ENCODE measurements around the gene WDR90.

Gene WDR90

GRCh38 chr16:648781-649589 is at the start of gene WDR90:
Gene WDR90 (plus strand): TSS chr16:649365. CDS start chr16:649417, 52 bp downstream.
- peak; percentile 88 for DNase-seq

GRCh38 chr16:600781-601180 is 48.4 kb upstream of the WDR90 start:
- no peak for DNase-seq

- DNase-seq: no peak
Measured at GRCh38 chr16:603933-604332, 45.2 kb upstream of the WDR90 start.

GRCh38 chr16:606656-607307 is 42.4 kb upstream of the WDR90 start:
- no peak for DNase-seq

- no peak for DNase-seq
Measured at GRCh38 chr16:608019-608418, 41.1 kb upstream of the WDR90 start.

GRCh38 chr16:609316-609715 is 39.8 kb upstream of the WDR90 start:
- DNase-seq: no peak

- no peak for DNase-seq
Measured at GRCh38 chr16:609984-610383, 39.2 kb upstream of the WDR90 start.

- DNase-seq: no peak
Measured at GRCh38 chr16:610513-611381, 38.4 kb upstream of the WDR90 start.

- DNase-seq: no peak
Measured at GRCh38 chr16:615122-615521, 34.0 kb upstream of the WDR90 start.

GRCh38 chr16:616733-617586 is 32.2 kb upstream of the WDR90 start:
- DNase-seq: no peak

GRCh38 chr16:617855-618254 is 31.3 kb upstream of the WDR90 start:
- no peak for DNase-seq

- no peak for DNase-seq
Measured at GRCh38 chr16:619476-620100, 29.6 kb upstream of the WDR90 start.

- no peak for DNase-seq
Measured at GRCh38 chr16:620700-621525, 28.3 kb upstream of the WDR90 start.

- DNase-seq: no peak
Measured at GRCh38 chr16:621526-622105, 27.5 kb upstream of the WDR90 start.

- no peak for DNase-seq
Measured at GRCh38 chr16:622920-623280, 26.3 kb upstream of the WDR90 start.

- no peak for DNase-seq
Measured at GRCh38 chr16:624526-625070, 24.6 kb upstream of the WDR90 start.

- no peak for DNase-seq
Measured at GRCh38 chr16:625117-625976, 23.8 kb upstream of the WDR90 start.

- no peak for DNase-seq
Measured at GRCh38 chr16:625977-626765, 23.0 kb upstream of the WDR90 start.

All from fibroblast of skin of right quadriceps (primary cell).